NT2/D1 (cell line): ENCODE results near the gene ZBTB20.

Experiments
- SUZ12 ChIP-seq: IDR thresholded peaks from 2 replicates; pipeline ENCODE4 v1.6.1; 2011; ENCODE audit not compliant: insufficient read length, insufficient read depth; ENCODE audit errors: extremely low read depth
- ZNF274 ChIP-seq: IDR thresholded peaks from 2 replicates; pipeline ENCODE4 v1.6.1; 2011; ENCODE audit warnings: mild to moderate bottlenecking, low read depth, low read length

DNA sequence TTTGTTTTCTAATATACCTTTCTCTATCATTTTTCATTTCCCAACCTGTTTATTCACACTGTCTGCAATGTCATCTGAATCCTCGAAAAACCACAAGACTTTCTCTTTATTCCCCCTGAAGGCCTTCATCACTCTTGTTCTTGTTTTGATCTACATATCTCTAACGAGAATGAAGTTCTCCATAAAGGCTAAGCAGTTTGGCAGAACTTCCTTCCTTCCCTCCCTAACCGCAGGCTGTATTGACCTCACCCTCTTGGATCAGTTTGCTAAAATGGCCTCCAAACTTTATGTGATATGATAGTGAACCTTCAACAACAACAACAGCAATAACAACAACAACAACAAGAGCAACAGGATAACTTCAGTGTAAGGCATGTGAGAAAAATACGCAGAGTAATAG lies 460.5 kb downstream of the ZBTB20 start:
- TF ChIP-seq ZNF274 (no peak), SUZ12 (no peak)
